A549 treated with Hydrocortisone at 1 μM for 4 hours (cell line): ENCODE results near the gene TSHZ2. TPM values are rescaled to one million over a fixed set of nuclear protein-coding genes. Genes with fewer than 3 reads are reported as not detected.

ENCODE experiments used
- total RNA-seq: library from RNA; stranded (reverse); fragments of 200-300 nt; extraction: Qiagen RNA extraction; gene quantifications from 5 replicates; pipeline ENCODE4 v1.2.3, GENCODE V29; 2022

The TSHZ2 gene, protein sequence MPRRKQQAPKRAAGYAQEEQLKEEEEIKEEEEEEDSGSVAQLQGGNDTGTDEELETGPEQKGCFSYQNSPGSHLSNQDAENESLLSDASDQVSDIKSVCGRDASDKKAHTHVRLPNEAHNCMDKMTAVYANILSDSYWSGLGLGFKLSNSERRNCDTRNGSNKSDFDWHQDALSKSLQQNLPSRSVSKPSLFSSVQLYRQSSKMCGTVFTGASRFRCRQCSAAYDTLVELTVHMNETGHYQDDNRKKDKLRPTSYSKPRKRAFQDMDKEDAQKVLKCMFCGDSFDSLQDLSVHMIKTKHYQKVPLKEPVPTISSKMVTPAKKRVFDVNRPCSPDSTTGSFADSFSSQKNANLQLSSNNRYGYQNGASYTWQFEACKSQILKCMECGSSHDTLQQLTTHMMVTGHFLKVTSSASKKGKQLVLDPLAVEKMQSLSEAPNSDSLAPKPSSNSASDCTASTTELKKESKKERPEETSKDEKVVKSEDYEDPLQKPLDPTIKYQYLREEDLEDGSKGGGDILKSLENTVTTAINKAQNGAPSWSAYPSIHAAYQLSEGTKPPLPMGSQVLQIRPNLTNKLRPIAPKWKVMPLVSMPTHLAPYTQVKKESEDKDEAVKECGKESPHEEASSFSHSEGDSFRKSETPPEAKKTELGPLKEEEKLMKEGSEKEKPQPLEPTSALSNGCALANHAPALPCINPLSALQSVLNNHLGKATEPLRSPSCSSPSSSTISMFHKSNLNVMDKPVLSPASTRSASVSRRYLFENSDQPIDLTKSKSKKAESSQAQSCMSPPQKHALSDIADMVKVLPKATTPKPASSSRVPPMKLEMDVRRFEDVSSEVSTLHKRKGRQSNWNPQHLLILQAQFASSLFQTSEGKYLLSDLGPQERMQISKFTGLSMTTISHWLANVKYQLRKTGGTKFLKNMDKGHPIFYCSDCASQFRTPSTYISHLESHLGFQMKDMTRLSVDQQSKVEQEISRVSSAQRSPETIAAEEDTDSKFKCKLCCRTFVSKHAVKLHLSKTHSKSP (N-terminal part only)
- not detected in 5 replicates for total RNA-seq

GRCh38 chr20:52972190-52972937 lies at the start of gene TSHZ2:
Gene TSHZ2 (plus strand): TSS chr20:52972358. CDS start chr20:52973294, 936 bp downstream.

